DMS153 treated with DMSO at 0.1 percent for 48 hours (cell line): ENCODE results near the gene NUTM1.
"Not testable (repeated sequence)": the region's sequence is repeated elsewhere in the genome, so short reads cannot be mapped to it uniquely, and the experiment has no call there.

Source experiments
- DNase-seq: peaks from one replicate; lab custom pipeline; 2025; ENCODE audit not compliant: unreplicated experiment; lab: John Stamatoyannopoulos, UW

The NUTM1 gene

DNA sequence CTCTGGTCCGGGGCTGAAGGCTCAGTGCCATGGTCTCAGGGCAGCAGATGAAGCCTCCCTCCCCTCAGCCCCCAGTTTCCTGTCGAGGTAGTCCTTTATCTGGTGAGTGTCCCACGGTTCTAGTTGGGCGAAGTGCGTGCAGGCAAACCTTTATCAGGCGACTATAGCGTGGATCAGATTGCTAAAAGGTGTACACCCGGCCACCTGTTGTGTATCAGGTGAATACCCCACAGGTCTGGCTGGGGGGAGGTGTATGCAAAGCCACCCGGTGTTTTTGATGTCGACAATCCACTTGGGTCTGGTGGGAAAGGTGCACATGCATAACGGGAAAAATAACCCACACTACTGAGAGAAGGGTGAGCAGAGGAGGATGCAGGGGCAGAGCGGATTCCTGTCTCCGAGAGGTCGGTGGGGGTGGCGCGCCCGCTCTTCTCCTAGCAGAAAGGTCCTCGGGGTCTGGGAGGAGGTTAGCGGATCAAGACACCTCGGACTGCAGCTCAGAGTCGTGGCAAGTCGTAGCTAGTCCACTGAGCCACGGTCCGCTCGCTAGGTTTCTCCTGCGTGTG lies 6.0 kb upstream of the NUTM1 start:
- no peak for DNase-seq

DNA sequence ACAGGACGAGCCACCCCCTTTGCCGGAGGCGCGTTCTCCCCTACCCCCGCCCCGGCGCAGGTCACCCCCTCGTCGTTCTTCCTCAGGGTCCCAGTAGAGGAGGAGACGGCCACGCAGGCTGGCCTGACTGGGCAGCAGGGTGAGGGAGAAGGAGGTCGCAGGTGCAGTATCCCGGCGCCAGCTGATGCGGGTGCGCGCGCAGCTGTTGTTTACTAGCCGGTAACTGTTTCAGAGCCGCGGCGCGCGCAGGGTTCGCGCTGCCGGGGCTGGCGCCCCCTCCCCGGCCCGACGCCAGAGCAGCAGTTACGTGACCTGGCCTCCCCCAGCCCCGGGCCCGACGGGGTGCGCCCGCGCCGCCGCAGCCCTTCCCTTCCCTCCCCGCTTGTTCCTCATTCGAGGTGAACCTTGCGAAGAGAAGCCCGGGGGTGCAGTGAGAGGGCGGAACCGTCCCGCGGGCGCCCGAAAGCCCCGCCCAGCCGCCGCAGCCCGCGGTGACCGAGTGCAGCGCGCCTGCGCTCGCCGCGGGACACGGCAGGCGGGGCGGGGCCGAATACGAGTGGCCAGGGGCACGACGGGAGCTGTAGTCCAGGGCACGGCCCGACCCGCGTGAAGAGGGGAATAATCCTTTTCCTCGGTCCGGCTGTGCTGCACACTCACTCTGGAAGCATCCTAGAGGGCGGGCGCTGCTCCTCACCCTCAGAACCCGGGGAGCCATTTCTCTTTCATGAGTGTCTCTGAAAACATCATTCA lies 5.4 kb upstream of the NUTM1 start, which contains the start of gene SLC12A6:
Gene SLC12A6 (minus strand): TSS at position 225 of the 750 bp plus-strand sequence. CDS start 1,101 bp downstream, outside the sequence.
- DNase-seq = peak; percentile 16

DNA sequence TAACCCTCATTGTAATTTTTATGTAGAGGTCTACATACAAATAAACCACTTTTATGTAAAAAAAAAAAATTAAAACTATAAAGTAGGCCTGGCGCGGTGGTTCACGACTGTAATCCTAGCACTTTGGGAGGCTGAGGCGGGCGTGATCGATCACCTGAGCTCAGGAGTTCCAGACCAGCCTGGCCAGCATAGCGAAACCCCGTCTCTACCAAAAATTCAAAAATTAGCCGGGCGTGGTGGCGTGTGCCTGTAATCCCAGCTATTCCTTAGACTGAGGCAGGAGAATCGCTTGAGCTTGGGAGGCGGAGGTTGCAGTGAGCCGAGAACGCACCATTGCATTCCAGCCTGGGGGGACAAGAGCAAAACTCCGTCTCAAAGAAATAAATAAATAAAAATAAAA lies 4.8 kb upstream of the NUTM1 start:
- no peak for DNase-seq

DNA sequence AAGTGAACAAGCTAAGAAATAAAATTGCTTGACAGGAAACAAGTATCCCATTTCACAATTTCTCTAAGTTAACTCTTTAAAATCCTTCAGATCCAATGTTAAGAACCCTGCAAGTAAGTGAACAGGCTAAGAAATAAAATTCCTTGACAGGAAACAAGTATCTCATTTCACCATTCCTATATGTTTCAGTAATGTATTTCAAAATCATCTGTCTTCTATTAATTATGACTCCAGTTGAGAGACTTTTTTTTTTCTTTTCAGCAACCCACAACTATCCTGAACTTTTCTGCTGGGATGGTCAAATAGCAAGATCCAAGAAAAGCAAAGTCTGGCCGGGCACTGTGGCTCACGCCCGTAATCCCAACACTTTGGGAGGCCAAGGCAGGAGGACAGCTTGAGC lies 3.2 kb upstream of the NUTM1 start:
- no peak for DNase-seq

DNA sequence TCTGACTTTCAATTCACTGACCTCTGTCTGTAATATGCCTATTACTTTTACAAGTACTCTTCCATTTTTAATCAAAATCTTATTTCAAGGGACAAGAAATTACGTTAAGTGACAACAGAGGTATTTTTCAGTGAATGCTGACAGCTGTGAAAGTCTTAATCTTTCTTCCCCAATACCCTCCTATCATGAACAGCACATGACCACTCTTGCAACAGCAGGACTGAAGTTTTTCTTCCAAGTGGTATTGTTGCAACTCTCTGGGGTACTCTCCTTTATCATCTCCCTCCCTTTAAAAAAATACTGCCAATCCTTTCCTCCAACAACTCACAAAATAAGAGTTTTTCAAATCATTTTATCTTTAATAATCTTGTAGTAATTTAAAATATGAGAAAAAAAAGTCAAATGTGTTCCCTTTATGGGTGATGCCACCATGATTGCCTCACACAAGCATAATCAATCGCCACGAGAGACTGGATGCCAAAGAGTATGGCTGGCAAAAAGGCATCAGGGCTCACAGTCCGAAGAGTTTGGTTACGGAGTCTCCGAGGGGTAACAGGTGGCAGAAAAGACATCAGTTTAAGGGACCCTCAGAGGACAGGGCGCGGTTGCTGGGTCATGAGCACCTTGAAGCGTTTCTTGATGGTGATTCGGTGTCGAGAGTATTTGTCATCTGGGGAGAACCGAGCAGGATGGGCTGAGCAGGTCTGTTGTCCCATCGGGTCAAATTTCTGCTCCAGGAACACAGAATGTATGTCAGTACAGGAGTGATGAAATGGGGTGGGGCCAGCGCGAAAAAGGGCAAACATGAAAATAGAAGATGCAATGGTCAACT lies 1.5 kb upstream of the NUTM1 start:
- no peak for DNase-seq

DNA sequence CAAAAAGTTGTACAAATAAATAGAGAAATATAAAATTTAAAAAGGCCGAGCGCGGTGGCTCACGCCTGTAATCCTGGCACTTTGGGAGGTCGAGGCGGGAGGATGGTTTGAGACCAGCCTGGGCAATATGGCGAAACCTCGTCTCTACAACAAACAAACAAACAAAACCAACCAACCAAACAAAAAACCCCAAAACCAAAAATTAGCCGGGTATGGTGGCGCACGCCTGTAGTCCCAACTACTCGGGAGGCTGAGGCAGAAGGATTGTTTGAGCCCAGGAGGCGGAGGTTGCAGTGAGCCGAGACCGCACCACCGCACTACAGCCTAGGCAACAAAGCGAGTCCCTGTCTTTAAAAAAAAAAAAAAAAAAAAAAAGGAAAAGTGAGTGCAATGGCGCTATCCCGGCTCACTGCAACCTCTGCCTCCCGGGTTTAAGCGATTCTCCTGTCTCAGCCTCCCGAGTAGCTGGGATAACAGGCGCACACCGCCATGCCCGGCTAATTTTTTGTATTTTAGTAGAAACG lies 840 bp upstream of the NUTM1 start:
- not testable (repeated sequence) for DNase-seq

DNA sequence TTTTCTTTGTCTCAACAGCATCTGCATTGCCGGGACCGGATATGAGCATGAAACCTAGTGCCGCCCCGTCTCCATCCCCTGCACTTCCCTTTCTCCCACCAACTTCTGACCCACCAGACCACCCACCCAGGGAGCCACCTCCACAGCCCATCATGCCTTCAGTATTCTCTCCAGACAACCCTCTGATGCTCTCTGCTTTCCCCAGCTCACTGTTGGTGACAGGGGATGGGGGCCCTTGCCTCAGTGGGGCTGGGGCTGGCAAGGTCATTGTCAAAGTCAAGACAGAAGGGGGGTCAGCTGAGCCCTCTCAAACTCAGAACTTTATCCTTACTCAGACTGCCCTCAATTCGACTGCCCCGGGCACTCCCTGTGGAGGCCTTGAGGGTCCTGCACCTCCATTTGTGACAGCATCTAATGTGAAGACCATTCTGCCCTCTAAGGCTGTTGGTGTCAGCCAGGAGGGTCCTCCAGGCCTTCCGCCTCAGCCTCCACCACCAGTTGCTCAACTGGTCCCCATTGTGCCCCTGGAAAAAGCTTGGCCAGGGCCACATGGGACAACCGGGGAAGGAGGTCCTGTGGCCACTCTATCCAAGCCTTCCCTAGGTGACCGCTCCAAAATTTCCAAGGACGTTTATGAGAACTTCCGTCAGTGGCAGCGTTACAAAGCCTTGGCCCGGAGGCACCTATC lies 5.0 kb downstream of the NUTM1 start:
- DNase-seq = no peak

DNA sequence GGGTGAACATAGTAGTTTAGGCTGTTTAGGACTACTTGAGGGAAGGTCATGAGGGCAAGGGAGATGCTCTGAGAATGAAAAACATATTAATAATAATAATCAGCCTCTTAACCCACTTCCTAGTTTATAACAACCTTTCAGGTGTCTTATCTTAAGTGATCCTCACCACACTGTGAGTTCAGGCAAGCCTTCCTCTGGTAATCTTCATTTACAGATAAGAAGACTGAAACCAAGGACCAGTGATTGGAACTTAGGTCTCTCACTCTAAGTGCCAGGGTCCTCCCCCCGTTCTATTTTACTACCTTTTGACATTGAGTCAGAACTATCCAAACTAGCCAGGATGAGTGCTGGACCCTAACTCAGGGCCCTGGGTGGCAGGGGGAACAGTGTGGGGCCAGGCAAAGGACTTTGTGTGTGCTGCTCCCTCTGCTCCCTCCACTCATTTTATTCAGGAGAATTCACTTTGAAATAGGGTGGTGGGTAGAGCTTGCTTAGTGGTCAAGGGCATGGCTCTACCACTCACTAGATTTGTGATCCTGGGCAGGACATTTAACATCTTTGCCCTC lies 5.7 kb downstream of the NUTM1 start:
- no peak for DNase-seq

DNA sequence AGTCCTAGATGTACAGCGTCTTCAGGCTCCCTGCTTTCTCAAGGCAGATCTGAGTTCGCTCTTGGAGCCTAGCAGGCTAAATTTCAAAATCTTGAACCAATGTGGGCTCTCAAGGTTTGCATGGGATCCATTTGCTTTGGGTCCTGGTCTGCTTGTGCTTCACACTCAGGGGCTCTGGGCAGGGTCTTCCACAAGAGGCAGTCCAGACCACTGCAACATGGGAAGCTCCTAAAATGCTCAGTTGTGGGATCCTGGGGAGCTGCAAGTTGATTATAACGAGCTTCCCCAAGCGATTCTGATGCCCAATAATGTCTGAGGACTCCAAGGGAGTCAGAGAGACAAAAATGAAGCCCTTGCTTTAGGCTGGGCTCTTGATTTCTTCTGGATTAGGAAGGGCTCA lies 6.7 kb downstream of the NUTM1 start:
- no peak for DNase-seq

DNA sequence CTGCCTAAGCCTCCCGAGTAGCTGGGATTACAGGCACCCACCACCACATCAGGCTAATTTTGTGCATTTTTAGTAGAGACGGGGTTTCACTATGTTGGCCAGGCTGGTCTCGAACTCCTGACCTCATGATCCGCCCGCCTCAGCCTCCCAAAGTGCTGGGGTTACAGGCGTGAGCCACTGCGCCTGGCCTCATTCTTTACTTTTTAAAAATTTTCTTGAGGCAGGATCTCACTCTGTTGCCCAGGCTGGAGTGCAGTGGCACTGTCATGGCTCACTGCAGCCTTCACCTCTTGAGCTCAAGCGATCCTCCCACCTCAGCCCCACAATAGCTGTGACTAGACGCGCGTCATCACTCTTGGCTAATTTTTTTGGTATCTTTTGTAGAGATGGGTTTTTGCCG lies 9.9 kb downstream of the NUTM1 start:
- DNase-seq = not testable (repeated sequence)

DNA sequence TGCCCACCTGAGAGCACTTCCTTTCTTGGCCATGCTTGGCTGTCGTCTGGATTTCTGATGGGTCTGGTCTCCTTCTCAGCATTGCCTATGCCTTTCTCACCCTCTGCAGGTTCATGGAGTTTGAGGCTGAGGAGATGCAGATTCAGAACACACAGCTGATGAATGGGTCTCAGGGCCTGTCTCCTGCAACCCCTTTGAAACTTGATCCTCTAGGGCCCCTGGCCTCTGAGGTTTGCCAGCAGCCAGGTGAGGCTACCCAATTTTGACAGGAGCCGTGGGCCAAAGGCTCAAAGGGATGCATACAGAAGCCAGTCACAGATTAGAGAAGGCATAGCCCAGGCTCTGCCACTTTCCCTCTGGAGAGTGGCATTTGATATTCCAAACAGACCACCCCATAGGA lies 10.5 kb downstream of the NUTM1 start:
- no peak for DNase-seq

DNA sequence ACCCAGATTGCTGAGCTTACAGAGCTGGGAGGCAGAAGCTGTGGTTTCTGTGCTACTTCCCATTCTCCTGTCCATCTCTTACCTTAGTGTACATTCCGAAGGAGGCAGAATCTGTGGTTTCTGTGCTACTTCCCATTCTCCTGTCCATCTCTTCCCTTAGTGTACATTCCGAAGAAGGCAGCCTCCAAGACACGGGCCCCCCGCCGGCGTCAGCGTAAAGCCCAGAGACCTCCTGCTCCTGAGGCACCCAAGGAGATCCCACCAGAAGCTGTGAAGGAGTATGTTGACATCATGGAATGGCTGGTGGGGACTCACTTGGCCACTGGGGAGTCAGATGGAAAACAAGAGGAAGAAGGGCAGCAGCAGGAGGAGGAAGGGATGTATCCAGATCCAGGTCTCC lies 11.2 kb downstream of the NUTM1 start:
- no peak for DNase-seq

DNA sequence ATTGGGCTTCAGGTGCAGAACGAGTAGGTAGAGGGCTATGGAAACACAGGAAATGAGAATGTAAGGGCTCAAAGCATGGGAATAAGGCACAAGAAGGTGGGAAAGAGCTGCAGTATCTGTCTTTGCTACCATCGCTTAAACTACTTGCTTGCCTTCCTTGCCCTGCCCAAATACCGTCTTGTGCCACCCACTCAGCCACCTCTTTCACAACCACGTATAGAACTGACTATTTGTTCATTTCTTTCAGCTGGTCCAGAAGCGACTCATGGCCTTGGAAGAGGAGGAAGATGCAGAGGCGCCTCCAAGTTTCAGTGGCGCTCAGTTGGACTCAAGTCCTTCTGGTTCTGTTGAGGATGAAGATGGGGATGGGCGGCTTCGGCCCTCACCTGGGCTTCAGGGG lies 12.1 kb downstream of the NUTM1 start:
- no peak for DNase-seq

DNA sequence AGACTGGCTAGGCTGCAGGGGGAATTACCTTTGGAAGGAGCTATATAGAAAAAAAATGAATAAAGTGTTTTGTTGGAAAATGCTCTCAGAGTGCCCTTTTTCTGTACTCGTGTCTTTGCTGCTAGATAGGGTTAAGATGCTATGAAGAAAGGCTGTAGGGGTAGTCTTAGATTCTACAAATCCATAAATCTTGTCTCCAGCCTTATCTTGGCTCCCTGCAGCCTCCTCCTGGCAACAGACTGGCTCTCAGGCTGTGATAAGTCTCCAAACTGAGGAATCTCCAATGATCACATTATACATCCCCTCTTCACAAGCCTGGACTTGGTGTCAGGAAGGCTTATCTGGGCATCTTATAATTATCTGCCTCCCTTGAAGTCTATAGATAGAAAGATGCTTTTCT lies 14.5 kb downstream of the NUTM1 start:
- no peak for DNase-seq

DNA sequence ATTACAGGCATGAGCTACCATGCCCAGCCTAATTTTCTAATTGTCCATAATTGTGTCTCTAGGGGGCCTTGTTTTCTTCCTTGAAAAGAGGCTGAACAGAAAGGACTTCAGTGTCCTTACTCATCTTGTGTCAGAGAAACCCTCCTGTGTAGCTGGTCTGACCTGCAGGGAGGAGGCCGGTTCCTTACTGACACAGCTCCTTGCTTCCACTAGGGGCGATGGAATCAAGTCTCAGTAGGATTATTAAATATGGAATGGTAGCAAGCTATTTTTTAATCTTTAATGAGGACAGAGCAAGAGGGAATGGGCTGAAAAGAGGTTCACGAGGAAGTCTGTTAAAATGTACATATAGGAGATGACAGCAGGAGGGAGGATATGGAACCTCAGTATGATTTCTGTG lies 15.3 kb downstream of the NUTM1 start:
- DNase-seq = no peak

DNA sequence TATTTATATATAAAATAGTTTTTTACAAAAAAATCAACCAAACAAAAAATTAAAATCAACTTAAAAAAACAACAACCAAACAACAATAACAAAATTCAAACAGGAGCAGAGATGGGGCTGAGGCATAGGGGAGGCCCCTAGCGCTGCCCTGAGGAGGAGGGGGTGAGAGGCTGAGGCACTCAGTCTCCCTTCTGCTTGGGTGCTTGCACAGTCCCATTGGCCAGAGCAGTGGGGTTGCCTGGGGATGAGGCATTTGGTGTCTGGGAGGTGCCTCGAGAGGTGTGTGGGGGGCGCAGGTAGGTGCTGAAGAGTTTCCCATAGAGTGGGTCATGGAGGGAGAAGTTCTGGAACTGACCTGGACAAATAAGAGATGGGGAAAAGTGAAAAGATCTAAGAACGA lies 15.8 kb downstream of the NUTM1 start:
- DNase-seq = no peak

DNA sequence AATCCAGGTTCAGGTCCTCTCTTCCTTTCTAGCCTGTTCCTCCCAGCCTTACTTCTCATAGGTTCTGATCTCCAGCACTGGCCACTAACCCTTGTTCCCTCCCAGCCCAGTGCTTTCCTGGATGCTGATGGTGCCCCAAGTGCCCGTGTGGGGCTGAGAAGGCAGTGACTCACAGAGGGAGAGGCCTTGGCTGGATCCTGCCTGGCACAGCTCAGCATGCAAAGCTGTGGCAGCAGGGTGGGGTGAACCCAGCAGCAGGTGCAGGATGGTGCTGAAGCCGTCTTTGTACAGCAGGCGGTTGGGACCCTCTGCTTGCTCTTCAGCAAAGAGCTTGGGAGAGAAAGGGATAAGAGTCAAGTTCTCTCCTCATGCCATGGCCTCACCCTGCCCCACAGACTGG lies 16.3 kb downstream of the NUTM1 start:
- no peak for DNase-seq

DNA sequence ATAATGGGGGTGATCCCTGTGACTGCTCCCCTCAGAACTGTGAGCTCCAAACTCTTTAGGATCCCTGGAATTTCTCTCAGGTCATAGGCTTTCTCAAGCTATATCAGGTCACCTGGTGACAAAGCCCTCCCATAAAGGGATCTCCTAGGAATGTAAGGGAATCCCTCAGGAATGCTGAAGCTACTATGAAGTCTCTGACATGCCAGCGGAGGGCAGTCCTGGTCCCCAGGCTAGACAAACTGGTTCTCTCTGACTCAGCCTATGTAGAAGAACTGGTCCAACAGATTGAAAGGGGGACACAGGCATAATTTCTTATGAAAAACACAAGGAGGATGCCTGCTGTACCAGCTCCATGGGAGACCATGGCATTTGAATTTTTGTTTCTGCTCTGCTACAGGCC lies 17.2 kb downstream of the NUTM1 start:
- DNase-seq = no peak

DNA sequence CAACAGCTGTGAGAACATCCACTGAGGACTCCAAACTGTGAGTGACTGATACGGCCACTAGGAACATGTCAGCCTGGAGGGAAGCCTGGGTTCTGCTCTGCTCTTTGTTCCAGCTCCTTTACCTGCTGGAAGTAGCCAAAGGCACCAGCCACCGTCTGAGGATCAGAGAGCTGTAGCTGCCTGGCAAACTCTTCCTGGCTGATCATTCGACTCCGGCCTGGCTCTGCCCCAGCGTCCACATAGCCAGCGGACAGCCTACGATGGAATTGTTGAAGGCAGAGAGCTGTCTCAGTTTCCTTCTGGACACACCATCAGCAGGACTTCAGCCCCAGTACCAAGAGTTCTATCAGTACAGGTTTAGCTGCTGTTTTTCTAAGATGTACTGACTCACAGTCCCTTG lies 18.2 kb downstream of the NUTM1 start:
- DNase-seq = no peak

DNA sequence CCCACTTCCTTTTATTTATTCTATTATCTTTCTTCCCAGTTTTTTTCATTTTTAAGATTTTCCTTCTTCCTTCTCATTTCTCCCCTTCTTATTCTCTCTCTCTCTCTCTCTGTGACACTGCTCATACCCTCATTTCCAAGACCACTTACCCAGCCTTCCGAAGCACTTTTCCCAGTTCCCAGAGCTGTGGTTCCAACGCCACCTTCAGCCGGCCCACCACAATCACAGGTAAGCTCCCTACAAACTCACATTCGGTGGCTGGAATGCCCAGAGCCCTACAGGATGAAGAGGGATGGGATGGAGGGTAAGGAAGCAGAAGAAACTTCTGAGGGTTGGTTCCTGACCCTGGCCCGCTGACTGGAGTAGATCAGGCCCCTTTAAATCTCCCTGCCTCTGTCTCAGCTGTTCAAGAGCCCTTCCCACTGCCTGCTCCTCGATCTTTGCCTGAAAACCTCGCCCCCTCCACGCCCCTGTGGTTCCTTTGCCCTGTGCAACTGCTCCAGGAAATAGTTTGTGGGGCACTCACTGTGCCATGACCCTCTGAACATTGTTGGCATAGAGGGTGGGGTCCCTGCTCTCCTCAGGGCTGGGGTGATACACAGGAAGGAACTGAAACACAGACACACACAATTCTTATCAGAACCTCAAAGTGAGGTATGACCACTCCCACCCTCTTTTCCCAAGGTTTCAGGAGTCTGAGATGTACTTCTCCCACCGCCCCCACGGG lies 19.1 kb downstream of the NUTM1 start:
- DNase-seq = no peak
